ENCODE results near the gene PCDH9.
"Not testable (repeated sequence)": the region's sequence is repeated elsewhere in the genome, so short reads cannot be mapped to it uniquely, and the experiment has no call there.

PCDH9 gene

DNA sequence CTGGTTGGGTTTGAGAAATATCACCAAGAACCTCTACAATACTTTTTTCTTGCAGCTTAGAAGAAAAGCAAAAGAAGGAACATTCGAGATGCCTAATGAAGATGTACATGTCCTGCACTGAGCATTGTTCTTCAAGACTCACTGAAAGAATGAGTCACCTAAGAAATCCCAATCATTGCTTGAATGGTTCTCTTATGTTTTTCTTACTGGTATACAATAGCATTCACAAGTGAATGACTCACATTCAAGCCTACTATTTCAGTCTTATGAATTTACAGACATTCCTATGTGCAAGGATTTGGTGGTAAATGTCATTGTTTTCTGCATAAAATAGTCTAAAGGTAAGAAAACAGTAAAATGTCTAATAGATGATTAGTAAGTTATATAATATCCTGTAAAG lies 594.6 kb downstream of the PCDH9 start:
- Histone ChIP-seq H3K27ac (ENCODE audit: low read length) (no peak overlapping the region), H3K4me1 (ENCODE audit: control insufficient read depth, insufficient read depth, low read length) (no peaks in the 10 kb centered on the region), H3K4me3 (ENCODE audit: low read length) (no peak overlapping the region), H3K27me3 (ENCODE audit: control insufficient read depth, insufficient read depth, low read length) (no peaks in the 10 kb centered on the region), H3K9me3 (ENCODE audit: control insufficient read depth, insufficient read depth, low read length) (no peaks in the 10 kb centered on the region), H3K36me3 (ENCODE audit: control insufficient read depth, insufficient read depth, low read length) (no peaks in the 10 kb centered on the region)
- no CpG with 5 or more reads among the region's 1 CpG for WGBS (ENCODE audit: insufficient coverage, insufficient read length)
- no peak for DNase-seq (ENCODE audit: low read depth, low spot score)

- DNase-seq (ENCODE audit: low read depth, low spot score) = no peak
- no peak overlapping the region for H3K27ac ChIP-seq (ENCODE audit: low read length)
- no peaks in the 10 kb centered on the region for H3K36me3 ChIP-seq (ENCODE audit: control insufficient read depth, insufficient read depth, low read length)
- H3K27me3 ChIP-seq (ENCODE audit: control insufficient read depth, insufficient read depth, low read length) = no peaks in the 10 kb centered on the region
- H3K4me3 ChIP-seq (ENCODE audit: low read length) = no peak overlapping the region
- H3K9me3 ChIP-seq (ENCODE audit: control insufficient read depth, insufficient read depth, low read length) = no peaks in the 10 kb centered on the region
- no peaks in the 10 kb centered on the region for H3K4me1 ChIP-seq (ENCODE audit: control insufficient read depth, insufficient read depth, low read length)
These were observed 595.8 kb downstream of the PCDH9 start for GRCh38 chr13:66634384-66634783.

- Histone ChIP-seq H3K27ac (ENCODE audit: low read length) (no peak overlapping the region), H3K4me1 (ENCODE audit: control insufficient read depth, insufficient read depth, low read length) (no peaks in the 10 kb centered on the region), H3K36me3 (ENCODE audit: control insufficient read depth, insufficient read depth, low read length) (no peaks in the 10 kb centered on the region), H3K4me3 (ENCODE audit: low read length) (no peak overlapping the region), H3K9me3 (ENCODE audit: control insufficient read depth, insufficient read depth, low read length) (no peaks in the 10 kb centered on the region), H3K27me3 (ENCODE audit: control insufficient read depth, insufficient read depth, low read length) (no peaks in the 10 kb centered on the region)
- WGBS (ENCODE audit: insufficient coverage, insufficient read length) = no CpG with 5 or more reads among the region's 4 CpGs
- no peak for DNase-seq (ENCODE audit: low read depth, low spot score)
These were observed 602.6 kb downstream of the PCDH9 start for GRCh38 chr13:66627512-66627911.

DNA sequence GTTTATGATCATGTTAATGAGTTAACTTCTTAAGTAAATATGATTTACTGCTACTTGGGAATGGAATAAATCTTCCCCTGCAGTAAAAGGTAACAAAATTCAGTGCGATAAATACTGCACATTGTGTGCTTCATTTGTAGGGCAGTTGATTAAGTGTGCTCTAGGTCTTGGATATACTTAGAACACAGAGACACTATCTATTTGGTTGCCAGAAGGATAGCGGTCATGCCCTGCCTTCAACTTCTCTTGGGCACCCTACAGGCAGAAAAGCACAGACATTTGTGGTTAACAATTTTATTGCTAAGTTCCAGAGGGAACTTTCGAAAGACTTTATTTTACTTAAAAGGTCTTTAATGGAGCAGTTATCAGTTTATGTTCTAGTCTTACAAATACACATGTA lies 605.8 kb downstream of the PCDH9 start:
- Histone ChIP-seq H3K4me1 (ENCODE audit: control insufficient read depth, insufficient read depth, low read length) (no peaks in the 10 kb centered on the region), H3K4me3 (ENCODE audit: low read length) (no peak overlapping the region), H3K27ac (ENCODE audit: low read length) (no peak overlapping the region), H3K27me3 (ENCODE audit: control insufficient read depth, insufficient read depth, low read length) (no peaks in the 10 kb centered on the region), H3K9me3 (ENCODE audit: control insufficient read depth, insufficient read depth, low read length) (no peaks in the 10 kb centered on the region), H3K36me3 (ENCODE audit: control insufficient read depth, insufficient read depth, low read length) (no peaks in the 10 kb centered on the region)
- WGBS (ENCODE audit: insufficient coverage, insufficient read length) = no CpG with 5 or more reads among the region's 3 CpGs
- no peak for DNase-seq (ENCODE audit: low read depth, low spot score)

- DNase-seq (ENCODE audit: low read depth, low spot score) = no peak
- Histone ChIP-seq H3K27me3 (ENCODE audit: control insufficient read depth, insufficient read depth, low read length) (no peaks in the 10 kb centered on the region), H3K4me3 (ENCODE audit: low read length) (no peak overlapping the region), H3K9me3 (ENCODE audit: control insufficient read depth, insufficient read depth, low read length) (no peaks in the 10 kb centered on the region), H3K27ac (ENCODE audit: low read length) (no peak overlapping the region), H3K36me3 (ENCODE audit: control insufficient read depth, insufficient read depth, low read length) (no peaks in the 10 kb centered on the region), H3K4me1 (ENCODE audit: control insufficient read depth, insufficient read depth, low read length) (no peaks in the 10 kb centered on the region)
- WGBS (ENCODE audit: insufficient coverage, insufficient read length) = no CpG with 5 or more reads among the region's 10 CpGs
These were observed 606.9 kb downstream of the PCDH9 start for GRCh38 chr13:66623129-66623820.

DNA sequence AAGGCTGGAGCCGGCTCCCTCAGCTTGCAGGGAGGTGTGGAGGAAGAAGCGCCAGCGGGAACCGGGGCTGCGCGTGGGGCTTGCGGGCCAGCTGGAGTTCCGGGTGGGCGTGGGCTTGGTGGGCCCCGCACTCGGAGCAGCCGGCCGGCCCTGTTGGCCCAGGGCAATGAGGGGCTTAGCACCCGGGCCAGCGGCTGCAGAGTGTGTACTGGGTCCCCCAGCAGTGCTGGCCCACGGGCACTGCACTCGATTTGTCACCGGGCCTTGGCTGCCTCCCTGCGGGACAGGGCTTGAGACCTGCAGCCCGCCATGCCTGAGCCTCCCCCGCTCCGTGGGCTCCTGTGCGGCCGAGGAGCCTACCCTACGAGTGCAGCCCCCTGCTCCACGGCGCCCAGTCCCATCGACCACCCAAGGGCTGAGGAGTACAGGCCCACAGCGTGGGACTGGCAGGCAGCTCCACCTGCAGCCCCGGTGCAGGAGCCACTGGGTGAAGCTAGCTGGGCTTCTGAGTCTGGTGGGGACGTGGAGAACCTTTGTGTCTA lies 608.2 kb downstream of the PCDH9 start:
- not testable (repeated sequence) for H3K9me3 ChIP-seq (ENCODE audit: control insufficient read depth, insufficient read depth, low read length); DNase-seq (ENCODE audit: low read depth, low spot score); H3K36me3 ChIP-seq (ENCODE audit: control insufficient read depth, insufficient read depth, low read length); H3K4me1 ChIP-seq (ENCODE audit: control insufficient read depth, insufficient read depth, low read length); H3K27ac ChIP-seq (ENCODE audit: low read length); H3K4me3 ChIP-seq (ENCODE audit: low read length); H3K27me3 ChIP-seq (ENCODE audit: control insufficient read depth, insufficient read depth, low read length)
- WGBS (ENCODE audit: insufficient coverage, insufficient read length) = no CpG with 5 or more reads among the region's 31 CpGs

- Histone ChIP-seq H3K4me3 (ENCODE audit: low read length) (no peak overlapping the region), H3K27me3 (ENCODE audit: control insufficient read depth, insufficient read depth, low read length) (no peaks in the 10 kb centered on the region), H3K4me1 (ENCODE audit: control insufficient read depth, insufficient read depth, low read length) (no peaks in the 10 kb centered on the region), H3K27ac (ENCODE audit: low read length) (no peak overlapping the region), H3K36me3 (ENCODE audit: control insufficient read depth, insufficient read depth, low read length) (no peaks in the 10 kb centered on the region), H3K9me3 (ENCODE audit: control insufficient read depth, insufficient read depth, low read length) (no peaks in the 10 kb centered on the region)
- DNase-seq (ENCODE audit: low read depth, low spot score) = no peak
- 100% methylated on average over 1 of the region's 1 CpG for WGBS (ENCODE audit: insufficient coverage, insufficient read length)
These were observed 611.4 kb downstream of the PCDH9 start for GRCh38 chr13:66618702-66619101.

DNA sequence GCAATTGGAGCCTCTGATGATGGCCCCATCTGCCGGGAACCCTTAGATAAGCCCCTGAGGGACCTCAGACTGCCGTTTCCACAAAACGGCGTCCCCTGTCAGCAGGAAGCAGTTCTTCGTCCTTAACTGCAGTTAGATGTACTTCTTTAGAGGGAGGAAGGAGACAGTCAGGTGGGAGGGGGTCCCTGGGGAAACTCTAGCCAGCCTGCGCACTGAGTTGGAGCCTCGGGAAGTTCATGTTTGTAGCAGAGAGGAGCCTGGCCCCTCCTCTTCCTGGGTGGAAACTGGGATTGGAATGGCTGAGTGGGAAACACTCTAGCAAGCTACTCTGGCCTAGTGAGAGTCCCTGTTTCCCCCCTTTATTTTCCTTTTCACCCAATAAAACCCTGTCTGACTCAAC lies 612.4 kb downstream of the PCDH9 start:
- no peak for DNase-seq (ENCODE audit: low read depth, low spot score)
- no peaks in the 10 kb centered on the region for H3K27me3 ChIP-seq (ENCODE audit: control insufficient read depth, insufficient read depth, low read length)
- no peak overlapping the region for H3K27ac ChIP-seq (ENCODE audit: low read length)
- H3K4me1 ChIP-seq (ENCODE audit: control insufficient read depth, insufficient read depth, low read length) = no peaks in the 10 kb centered on the region
- WGBS (ENCODE audit: insufficient coverage, insufficient read length) = no CpG with 5 or more reads among the region's 7 CpGs
- H3K4me3 ChIP-seq (ENCODE audit: low read length) = no peak overlapping the region
- no peaks in the 10 kb centered on the region for H3K36me3 ChIP-seq (ENCODE audit: control insufficient read depth, insufficient read depth, low read length)
- no peaks in the 10 kb centered on the region for H3K9me3 ChIP-seq (ENCODE audit: control insufficient read depth, insufficient read depth, low read length)

- no peak for DNase-seq (ENCODE audit: low read depth, low spot score)
- WGBS (ENCODE audit: insufficient coverage, insufficient read length) = no CpG with 5 or more reads among the region's 6 CpGs
- Histone ChIP-seq H3K36me3 (ENCODE audit: control insufficient read depth, insufficient read depth, low read length) (no peaks in the 10 kb centered on the region), H3K27me3 (ENCODE audit: control insufficient read depth, insufficient read depth, low read length) (no peaks in the 10 kb centered on the region), H3K4me1 (ENCODE audit: control insufficient read depth, insufficient read depth, low read length) (no peaks in the 10 kb centered on the region), H3K9me3 (ENCODE audit: control insufficient read depth, insufficient read depth, low read length) (no peaks in the 10 kb centered on the region), H3K27ac (ENCODE audit: low read length) (no peak overlapping the region), H3K4me3 (ENCODE audit: low read length) (no peak overlapping the region)
These were observed 617.2 kb downstream of the PCDH9 start for GRCh38 chr13:66612983-66613382.

- Histone ChIP-seq H3K27me3 (ENCODE audit: control insufficient read depth, insufficient read depth, low read length) (no peaks in the 10 kb centered on the region), H3K27ac (ENCODE audit: low read length) (no peak overlapping the region), H3K36me3 (ENCODE audit: control insufficient read depth, insufficient read depth, low read length) (no peaks in the 10 kb centered on the region), H3K4me3 (ENCODE audit: low read length) (no peak overlapping the region), H3K4me1 (ENCODE audit: control insufficient read depth, insufficient read depth, low read length) (no peaks in the 10 kb centered on the region), H3K9me3 (ENCODE audit: control insufficient read depth, insufficient read depth, low read length) (no peaks in the 10 kb centered on the region)
- DNase-seq (ENCODE audit: low read depth, low spot score) = no peak
- WGBS (ENCODE audit: insufficient coverage, insufficient read length) = no CpG with 5 or more reads among the region's 3 CpGs
These were observed 643.6 kb downstream of the PCDH9 start for GRCh38 chr13:66586489-66586888.

DNA sequence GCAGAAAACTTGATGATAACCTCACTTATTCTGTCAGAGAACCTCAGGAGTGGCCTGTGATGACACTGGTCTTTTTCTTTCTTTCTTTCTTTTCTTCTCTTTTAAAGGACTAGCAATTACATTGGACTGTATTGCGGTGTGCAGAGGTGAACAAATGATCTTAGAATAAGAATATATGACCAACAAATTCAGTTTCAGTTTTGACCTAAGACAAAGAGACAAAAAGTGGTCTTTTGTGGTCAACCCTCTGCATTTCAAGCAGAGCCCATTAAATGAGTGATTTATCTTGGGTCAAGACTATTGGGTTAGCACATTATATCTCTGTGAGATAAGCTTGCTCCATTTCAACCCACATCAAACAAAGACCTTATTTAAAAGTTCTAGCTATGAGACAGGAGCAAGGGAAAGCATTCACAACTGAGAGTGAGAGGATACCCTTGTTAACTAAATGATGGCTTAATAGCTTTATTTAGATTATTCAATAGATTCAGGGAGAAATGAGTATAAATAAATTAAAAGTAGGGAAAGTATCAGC lies 644.4 kb downstream of the PCDH9 start:
- whole genome bisulfite sequencing (ENCODE audit: insufficient coverage, insufficient read length) = no CpG with 5 or more reads among the region's 1 CpG
- no peaks in the 10 kb centered on the region for H3K36me3 ChIP-seq (ENCODE audit: control insufficient read depth, insufficient read depth, low read length)
- no peaks in the 10 kb centered on the region for H3K9me3 ChIP-seq (ENCODE audit: control insufficient read depth, insufficient read depth, low read length)
- DNase-seq (ENCODE audit: low read depth, low spot score) = no peak
- H3K27ac ChIP-seq (ENCODE audit: low read length) = no peak overlapping the region
- no peaks in the 10 kb centered on the region for H3K4me1 ChIP-seq (ENCODE audit: control insufficient read depth, insufficient read depth, low read length)
- no peaks in the 10 kb centered on the region for H3K27me3 ChIP-seq (ENCODE audit: control insufficient read depth, insufficient read depth, low read length)
- H3K4me3 ChIP-seq (ENCODE audit: low read length) = no peak overlapping the region

All from iPS DF 6.9 (cell line).